HG02759 (cell line): ENCODE measurements around the gene DYNC2LI1.

Experiments
- ATAC-seq: cut with Tn5 transposase; IDR thresholded peaks from one replicate; pipeline ENCODE4 v1.9.1; 2021; ENCODE audit warnings: mild to moderate bottlenecking, moderate library complexity; ENCODE audit not compliant: unreplicated experiment

The DYNC2LI1 gene

DNA sequence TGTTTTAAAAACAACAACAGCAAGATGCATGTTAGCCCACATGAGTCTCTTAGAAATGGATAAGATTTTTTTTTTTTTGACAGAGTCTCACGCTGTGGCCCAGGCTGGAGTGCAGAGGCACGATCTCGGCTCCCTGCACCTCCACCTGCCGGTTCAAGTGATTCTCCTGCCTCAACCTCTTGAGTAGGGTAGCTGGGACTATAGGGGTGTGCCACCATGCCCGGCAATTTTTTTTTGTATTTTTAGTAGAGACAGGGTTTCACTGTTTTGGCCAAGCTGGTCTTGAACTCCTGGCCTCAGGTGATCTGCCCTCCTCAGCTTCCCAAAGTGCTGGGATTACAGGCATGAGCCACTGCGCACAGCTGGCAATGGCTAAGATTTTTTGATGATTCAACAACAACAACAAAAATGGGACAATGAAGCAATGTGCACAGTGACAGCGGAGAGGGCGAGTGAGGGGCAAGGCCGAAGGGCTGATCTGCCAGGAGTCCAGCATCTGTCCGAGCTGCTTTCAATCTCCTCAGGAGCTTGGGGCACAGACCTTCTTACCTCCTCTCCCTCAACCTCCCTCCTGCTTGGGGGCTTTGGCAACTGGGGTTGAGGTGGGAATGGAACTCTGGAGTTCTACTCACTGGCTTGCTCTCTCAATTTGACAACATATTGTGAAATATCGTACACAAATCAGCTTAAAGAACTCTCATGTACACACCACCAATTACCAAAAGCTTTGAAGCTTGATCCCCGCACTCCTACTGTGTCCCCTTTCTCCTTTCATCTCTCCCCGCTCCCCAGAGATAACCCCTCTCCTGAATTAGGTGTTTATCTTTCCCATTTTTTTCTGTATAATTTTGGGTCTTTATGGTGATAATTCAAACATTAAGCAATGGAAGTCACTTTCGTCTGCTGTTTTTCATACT, 68.4 kb downstream of the DYNC2LI1 start:
- no peak for ATAC-seq

DNA sequence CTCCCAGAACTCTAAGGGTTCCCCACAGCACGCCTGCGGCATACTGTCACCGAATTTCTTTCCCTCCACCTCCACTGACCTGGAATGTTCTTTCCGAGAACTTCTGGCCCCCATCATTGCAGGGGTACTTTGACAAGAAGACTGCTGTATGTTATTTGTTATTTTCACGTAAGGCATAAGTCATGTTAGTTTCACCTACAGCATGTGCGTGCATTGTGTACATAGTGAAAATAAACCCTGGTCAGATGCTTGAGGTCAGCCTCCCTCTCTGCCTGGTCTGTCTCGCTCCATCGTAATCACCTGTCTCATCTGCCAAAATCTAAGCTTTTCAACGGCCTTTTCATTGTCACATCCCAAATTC, 69.0 kb downstream of the DYNC2LI1 start:
- no peak for ATAC-seq

DNA sequence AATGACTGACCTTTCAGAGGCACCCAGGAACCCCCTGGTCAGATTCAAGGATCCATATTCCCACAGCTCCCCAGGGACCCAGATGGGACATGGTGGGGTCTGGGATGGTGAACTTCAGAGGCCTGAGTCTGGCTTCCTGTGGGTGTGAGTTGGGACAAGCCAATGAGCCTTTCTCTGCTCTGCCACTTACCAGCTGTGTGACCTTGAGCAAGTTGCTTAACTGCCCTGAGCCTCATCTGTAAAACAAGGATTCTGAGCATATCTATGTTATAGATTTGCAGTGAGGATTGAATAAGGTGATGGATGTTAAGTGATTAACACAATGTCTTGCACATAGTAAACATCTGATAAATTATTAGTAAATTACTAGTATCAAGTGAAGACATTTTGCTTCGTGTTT, 71.3 kb downstream of the DYNC2LI1 start:
- ATAC-seq = no peak

DNA sequence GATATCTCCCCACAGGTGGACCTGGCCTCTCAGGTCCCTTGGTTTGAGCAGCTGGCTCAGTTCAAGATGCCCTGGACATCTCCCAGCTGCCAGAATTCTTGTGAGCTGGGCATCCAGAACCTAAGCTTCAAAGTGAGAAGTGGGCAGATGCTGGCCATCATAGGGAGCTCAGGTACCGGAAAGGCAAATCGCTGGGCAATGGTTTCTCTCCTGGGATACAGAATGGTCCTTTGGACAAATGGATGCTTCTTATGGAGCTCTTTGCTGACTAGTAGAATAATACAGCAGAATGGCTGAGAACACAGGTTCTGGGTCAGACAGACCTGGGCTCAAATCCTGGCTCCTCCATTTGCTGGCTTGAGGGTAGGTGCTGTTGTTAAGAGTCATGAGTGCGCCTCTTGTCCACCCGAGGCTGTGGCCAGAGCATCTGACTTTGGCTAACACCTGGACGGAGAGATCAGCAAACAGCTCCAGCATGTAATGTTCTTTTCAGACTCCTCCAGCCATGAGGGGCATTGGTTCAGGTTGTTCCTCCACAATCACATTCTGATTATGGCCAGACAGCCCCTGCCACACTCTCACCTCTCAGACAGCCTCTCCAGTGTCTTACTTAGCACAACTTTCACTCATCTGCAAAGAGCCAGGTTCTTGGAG, 72.4 kb downstream of the DYNC2LI1 start:
- ATAC-seq = no peak

DNA sequence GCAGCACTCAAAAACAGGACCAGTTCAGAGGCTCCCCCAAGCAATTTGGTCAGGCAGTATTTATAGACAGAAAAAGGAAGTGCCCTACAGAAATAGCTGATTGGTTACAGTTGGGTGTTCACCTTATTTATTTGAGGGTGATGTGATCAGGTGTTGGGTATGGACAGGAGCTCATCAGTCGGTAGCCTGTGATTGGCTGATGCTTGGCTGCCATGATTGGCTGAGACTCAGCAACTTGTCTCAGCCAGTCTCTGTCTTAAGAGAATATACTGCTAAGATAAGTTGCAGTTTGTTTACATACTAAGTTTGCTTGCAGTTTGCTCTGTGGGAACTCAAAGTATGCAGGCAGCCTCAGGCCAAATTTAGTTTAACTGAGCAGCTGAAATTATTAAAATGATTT, 74.4 kb downstream of the DYNC2LI1 start:
- ATAC-seq = no peak

DNA sequence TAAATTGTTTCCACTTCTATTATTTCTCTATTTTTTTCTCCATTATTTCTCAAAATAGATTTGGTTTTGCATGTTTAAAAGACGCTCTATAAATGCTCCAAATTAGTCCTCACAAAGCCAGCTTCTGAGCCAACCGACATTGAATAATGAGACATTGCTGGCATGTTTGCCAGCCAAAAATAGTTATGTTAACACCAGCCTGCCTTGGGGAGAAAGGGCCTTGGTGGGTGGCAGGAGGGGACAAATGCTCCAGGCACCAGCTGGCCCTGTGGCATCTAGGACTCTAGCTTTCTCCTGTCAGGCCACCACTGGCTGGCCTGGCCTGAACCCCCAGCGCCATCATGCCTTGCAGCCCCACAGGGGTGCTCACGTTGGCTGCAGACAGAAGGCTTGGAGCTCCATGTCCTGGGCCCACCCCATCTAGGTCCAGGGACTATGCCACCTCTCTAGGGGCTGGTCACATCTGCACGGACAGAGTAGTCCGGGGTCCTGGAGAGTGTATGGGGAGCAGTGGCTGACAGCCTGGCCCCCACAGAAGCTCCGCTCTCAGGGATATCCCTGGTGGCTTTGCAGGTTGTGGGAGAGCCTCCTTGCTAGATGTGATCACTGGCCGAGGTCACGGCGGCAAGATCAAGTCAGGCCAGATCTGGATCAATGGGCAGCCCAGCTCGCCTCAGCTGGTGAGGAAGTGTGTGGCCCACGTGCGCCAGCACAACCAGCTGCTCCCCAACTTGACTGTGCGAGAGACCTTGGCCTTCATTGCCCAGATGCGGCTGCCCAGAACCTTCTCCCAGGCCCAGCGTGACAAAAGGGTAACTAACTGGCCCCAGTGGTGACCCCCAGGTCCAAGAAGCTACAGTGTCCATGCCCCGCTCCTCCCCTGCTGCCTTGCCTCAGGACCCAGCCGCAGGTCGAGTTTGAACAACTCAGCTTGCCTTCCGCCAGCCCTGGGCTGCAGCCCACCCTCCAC, 77.5 kb downstream of the DYNC2LI1 start:
- ATAC-seq = no peak

DNA sequence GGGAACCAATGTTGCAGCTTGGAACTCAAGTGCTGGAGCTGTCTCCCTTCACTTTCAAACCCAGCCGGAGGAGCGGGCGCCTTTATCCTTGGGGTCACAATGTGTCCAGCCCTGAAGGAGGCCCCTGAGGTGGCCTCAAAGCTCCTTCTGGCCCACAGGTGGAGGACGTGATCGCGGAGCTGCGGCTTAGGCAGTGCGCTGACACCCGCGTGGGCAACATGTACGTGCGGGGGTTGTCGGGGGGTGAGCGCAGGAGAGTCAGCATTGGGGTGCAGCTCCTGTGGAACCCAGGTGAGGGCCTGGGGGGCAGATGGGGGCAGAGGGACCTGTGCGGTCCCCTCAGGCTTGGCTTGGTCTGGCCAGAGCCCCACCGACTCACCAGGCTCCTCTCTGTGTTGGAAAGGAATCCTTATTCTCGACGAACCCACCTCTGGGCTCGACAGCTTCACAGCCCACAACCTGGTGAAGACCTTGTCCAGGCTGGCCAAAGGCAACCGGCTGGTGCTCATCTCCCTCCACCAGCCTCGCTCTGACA, 78.4 kb downstream of the DYNC2LI1 start:
- ATAC-seq = no peak

DNA sequence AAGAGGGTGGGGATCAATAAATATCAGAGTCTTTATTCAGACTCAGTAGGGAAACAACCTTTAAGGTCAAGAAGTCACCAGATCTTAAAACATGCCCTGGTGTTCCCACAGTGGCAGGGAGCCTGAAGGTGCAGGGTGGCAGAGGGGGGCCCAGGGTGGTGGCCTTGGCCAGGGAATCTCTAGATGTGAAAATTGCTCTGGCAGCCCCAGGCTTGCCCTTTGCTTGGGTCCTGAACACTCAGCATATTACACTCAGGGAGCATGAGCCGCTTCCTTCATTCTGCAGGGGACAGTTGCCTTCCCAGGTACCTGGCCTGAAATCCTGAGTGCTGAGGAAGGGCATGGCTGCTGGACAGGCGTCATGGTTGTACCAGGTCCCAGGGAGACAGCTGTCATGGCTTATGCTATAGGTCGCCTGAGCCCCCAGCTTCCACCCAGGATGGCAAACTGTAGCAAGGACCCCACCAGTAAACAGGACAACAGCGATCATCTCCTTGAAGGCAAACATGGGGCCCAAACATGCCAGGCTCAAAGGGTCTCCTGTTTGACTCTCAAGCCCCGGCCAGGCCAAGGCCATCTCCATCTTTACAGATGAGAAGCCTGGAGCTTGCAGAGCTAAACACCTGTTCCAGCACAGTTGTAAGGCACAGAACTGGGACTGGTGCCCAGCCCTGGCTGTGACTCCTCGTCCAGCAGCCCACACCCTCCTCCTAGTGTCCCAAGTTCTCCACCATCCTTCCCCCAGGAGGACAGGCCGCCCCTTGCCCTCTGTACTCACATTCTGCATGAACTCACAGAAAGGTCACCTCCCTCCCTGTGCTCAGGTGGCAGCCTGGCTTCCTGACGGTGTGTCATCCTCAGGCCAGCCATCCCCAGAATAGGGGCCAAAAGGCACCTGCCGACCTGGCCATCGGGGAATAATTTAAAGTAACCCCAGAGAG, 79.6 kb downstream of the DYNC2LI1 start:
- no peak for ATAC-seq

DNA sequence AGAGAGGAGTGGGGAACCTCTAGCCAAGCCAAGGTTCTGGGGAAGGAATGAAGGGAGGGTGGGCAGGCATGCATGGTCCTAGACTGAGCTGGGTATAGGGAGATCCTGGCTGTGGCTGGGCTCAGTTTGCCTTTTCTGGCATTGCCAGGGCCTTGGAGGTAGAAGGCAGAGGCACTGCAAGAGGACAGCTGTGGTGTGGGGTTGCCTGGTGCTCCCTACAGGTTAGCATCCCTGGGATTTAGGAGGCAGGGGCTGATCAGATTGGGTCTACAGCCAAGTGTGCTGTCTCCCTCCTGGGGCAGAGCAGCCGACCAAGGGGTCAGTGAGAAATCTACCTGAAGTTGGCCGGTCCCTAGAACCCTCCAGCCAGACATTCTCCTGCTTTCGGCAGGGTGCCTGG, 80.8 kb downstream of the DYNC2LI1 start:
- no peak for ATAC-seq

DNA sequence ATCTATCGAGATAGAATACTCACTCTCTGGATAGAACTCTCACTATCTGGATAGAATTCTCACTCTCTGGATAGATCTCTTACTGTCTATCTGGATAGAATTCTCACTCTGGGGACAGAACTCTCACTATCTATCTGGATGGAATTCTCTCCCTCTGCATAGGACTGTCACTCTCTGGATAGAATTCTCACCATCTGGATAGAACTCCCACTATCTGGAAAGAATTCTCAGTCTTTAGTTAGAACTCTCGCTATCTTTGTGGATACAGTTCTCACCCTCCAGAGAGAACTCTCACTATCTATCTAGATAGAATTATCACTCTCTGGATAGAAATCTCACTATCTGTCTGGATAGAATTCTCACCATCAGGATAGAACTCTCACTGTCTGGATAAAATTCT, 81.5 kb downstream of the DYNC2LI1 start:
- no peak for ATAC-seq
